ENCODE results near the gene OR4K13. TPM values are rescaled to one million over a fixed set of nuclear protein-coding genes. Genes with fewer than 3 reads are reported as not detected.

The OR4K13 gene
- polyA plus RNA-seq, 1 donor (not counting 4 experiments of a cell fraction or from before 2014, with no cell fraction given), result not detected

DNA sequence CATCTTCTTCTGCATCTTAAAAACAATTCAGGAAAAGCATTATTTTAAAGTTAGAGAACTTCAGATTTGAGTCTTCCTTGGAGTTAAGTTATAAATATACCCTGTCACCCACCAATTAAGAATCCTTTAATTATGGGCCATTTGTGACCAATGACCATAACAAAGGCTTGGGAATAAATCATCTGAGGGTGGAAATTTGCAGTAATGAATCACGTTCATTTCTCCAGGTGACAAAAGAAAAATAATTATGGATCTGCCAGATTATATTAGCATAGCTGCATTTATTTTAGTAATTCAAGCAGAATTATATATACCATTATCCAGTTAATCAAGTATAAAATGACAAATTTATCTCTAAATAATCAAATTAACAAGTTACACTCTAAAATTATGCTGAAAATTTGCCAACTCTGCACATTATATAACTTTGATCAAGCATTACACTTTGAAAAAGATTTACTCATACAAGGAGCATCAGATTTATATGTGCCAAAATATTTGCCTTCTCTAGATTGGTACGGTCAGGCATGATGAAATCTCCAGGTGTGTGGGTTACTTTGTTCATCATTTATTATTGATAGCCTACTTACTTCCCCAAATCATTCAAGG, 16.5 kb downstream of the OR4K13 start, which contains the start of gene OR4K14:
Gene OR4K14, minus strand, starts transcription at position 51 of the 609 bp plus-strand sequence. CDS start 4,114 bp downstream, outside the sequence.
- TF ChIP-seq, protein P1, sequence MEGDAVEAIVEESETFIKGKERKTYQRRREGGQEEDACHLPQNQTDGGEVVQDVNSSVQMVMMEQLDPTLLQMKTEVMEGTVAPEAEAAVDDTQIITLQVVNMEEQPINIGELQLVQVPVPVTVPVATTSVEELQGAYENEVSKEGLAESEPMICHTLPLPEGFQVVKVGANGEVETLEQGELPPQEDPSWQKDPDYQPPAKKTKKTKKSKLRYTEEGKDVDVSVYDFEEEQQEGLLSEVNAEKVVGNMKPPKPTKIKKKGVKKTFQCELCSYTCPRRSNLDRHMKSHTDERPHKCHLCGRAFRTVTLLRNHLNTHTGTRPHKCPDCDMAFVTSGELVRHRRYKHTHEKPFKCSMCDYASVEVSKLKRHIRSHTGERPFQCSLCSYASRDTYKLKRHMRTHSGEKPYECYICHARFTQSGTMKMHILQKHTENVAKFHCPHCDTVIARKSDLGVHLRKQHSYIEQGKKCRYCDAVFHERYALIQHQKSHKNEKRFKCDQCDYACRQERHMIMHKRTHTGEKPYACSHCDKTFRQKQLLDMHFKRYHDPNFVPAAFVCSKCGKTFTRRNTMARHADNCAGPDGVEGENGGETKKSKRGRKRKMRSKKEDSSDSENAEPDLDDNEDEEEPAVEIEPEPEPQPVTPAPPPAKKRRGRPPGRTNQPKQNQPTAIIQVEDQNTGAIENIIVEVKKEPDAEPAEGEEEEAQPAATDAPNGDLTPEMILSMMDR (optimal IDR thresholded peaks at IDR 0.05 in 1 of 3, IDR thresholded peaks at IDR 0.05 in 1 of 3, conservative IDR thresholded peaks at IDR 0.05 in 1 of 3; ENCODE audit: extremely low read depth in 1 of 3, insufficient read depth in 2 of 3, low read length in 3 of 3), result no peak
- TF ChIP-seq EZH2 (IDR thresholded peaks at IDR 0.05; ENCODE audit: low read length), result no peak
- Histone ChIP-seq H4K20me1 (ENCODE audit: control insufficient read depth, extremely low read depth, insufficient read depth, low read length) (no peaks in the 10 kb centered on the region), H3K4me3 (ENCODE audit: control insufficient read depth in 2 of 3, extremely low read depth in 1 of 3, insufficient read depth in 2 of 3, low read depth in 1 of 3, low read length in 3 of 3) (no peak within 1 kb of the TSS), H3K79me2 (ENCODE audit: control insufficient read depth, insufficient read depth, low read length) (no peaks in the 10 kb centered on the region), H2AFZ (ENCODE audit: control insufficient read depth, low read length) (no peak within 1 kb of the TSS), H3K27me3 (ENCODE audit: control insufficient read depth, extremely low read depth, insufficient read depth, low read length) (no peaks in the 10 kb centered on the region), H3K4me2 (ENCODE audit: control insufficient read depth, extremely low read depth, insufficient read depth, low read depth, low read length) (no peak within 1 kb of the TSS), H3K4me1 (ENCODE audit: control insufficient read depth, extremely low read depth, insufficient read depth, low read length) (no peaks in the 10 kb centered on the region), H3K9ac (ENCODE audit: control insufficient read depth, extremely low read depth, insufficient read depth, low read length) (no peak within 1 kb of the TSS), H3K36me3 (ENCODE audit: control insufficient read depth in 2 of 2, extremely low read depth in 1 of 2, insufficient read depth in 2 of 2, low read length in 2 of 2) (no peaks in the 10 kb centered on the region), H3K9me3 (ENCODE audit: control insufficient read depth, low read depth, low read length) (peaks cover under 1% of the 10 kb centered on the region), H3K9me1 (ENCODE audit: control insufficient read depth, extremely low read depth, insufficient read depth, low read length) (no peaks in the 10 kb centered on the region), H3K27ac (ENCODE audit: control insufficient read depth, insufficient read depth, low read length) (no peak within 1 kb of the TSS)
- FAIRE-seq (no peak), DNase-seq (ENCODE audit: low read depth, low spot score) (no peak)
- dilution Hi-C loops (cut with MboI; ENCODE audit: extremely low pct_ligation_motif_present, low sequenced_read_pairs), result no loop called here

DNA sequence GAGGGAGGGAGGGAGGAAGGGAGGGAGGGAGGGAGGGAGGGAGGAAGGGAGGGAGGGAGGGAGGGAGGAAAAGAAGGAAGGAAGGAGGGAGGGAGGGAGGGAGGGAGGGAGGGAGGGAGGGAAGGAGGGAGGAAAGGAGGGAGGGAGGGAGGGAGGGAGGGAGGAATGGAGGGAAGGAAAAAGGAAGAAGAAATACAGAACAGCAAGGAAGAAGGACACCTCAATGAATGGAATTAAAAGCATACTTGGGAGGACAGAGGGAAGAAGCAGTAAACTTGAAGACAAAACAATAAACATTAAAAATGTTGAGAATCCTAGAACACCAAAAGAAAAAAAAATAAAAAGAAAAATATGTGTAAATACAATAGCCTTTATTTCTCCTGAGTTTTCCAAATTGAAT, 27.7 kb downstream of the OR4K13 start:
- Histone ChIP-seq H2AFZ (ENCODE audit: control insufficient read depth, low read length) (no peak overlapping the region), H3K36me3 (ENCODE audit: control insufficient read depth in 2 of 2, extremely low read depth in 1 of 2, insufficient read depth in 2 of 2, low read length in 2 of 2) (no peaks in the 10 kb centered on the region), H3K4me3 (ENCODE audit: control insufficient read depth in 2 of 3, extremely low read depth in 1 of 3, insufficient read depth in 2 of 3, low read depth in 1 of 3, low read length in 3 of 3) (no peak overlapping the region), H3K4me2 (ENCODE audit: control insufficient read depth, extremely low read depth, insufficient read depth, low read depth, low read length) (no peak overlapping the region), H3K4me1 (ENCODE audit: control insufficient read depth, extremely low read depth, insufficient read depth, low read length) (no peaks in the 10 kb centered on the region), H3K27ac (ENCODE audit: control insufficient read depth, insufficient read depth, low read length) (no peak overlapping the region), H3K9ac (ENCODE audit: control insufficient read depth, extremely low read depth, insufficient read depth, low read length) (no peak overlapping the region), H3K27me3 (ENCODE audit: control insufficient read depth, extremely low read depth, insufficient read depth, low read length) (no peaks in the 10 kb centered on the region), H3K79me2 (ENCODE audit: control insufficient read depth, insufficient read depth, low read length) (no peaks in the 10 kb centered on the region), H4K20me1 (ENCODE audit: control insufficient read depth, extremely low read depth, insufficient read depth, low read length) (no peaks in the 10 kb centered on the region), H3K9me1 (ENCODE audit: control insufficient read depth, extremely low read depth, insufficient read depth, low read length) (no peaks in the 10 kb centered on the region), H3K9me3 (ENCODE audit: control insufficient read depth, low read depth, low read length) (no peaks in the 10 kb centered on the region)
- no peak for DNase-seq (ENCODE audit: low read depth, low spot score)
- FAIRE-seq, result no peak
- dilution Hi-C loops (cut with MboI; ENCODE audit: extremely low pct_ligation_motif_present, low sequenced_read_pairs), result no loop called here
- TF ChIP-seq, protein P1 (optimal IDR thresholded peaks at IDR 0.05 in 1 of 3, IDR thresholded peaks at IDR 0.05 in 1 of 3, conservative IDR thresholded peaks at IDR 0.05 in 1 of 3; ENCODE audit: extremely low read depth in 1 of 3, insufficient read depth in 2 of 3, low read length in 3 of 3), result no peak
- no peak for TF ChIP-seq EZH2 (IDR thresholded peaks at IDR 0.05; ENCODE audit: low read length)

All from keratinocyte (primary cell).